ENCODE measurements around the gene EEIG2. TPM values are rescaled to one million over a fixed set of nuclear protein-coding genes. Genes with fewer than 3 reads are reported as not detected.

The EEIG2 gene
- total RNA-seq, 4 donors from 2014 or later, result 11.1 to 20.6 (median 15.4) TPM

DNA sequence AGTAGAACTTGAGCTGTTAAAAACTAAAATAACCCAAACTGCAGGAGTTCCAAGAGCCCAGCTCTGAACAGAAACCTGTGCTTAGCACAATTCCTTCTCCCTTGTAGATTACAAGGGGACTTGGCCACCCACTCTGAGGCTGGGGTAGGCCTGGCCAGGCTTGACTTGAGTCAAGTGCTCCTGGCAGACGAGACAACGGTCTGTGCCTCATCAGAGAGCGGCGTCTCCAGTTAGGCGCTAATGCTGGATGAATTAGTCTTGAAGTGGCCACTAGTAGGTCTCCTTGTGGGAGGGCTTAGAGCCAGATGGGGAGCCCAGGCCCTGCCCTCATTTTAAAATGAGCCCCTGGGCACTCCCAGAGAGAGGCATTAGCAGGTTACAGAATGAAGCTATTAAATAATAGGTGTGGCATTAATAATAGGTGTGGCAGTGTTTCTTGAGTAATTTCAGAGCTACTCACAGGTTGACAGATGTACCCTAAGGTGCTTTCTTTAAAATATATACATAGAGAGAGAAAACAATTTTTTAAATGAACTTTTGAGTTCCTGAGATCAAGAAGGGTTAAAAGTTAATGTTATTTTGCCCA, 1.1 kb downstream of the EEIG2 start:
- TF ChIP-seq, protein P1, sequence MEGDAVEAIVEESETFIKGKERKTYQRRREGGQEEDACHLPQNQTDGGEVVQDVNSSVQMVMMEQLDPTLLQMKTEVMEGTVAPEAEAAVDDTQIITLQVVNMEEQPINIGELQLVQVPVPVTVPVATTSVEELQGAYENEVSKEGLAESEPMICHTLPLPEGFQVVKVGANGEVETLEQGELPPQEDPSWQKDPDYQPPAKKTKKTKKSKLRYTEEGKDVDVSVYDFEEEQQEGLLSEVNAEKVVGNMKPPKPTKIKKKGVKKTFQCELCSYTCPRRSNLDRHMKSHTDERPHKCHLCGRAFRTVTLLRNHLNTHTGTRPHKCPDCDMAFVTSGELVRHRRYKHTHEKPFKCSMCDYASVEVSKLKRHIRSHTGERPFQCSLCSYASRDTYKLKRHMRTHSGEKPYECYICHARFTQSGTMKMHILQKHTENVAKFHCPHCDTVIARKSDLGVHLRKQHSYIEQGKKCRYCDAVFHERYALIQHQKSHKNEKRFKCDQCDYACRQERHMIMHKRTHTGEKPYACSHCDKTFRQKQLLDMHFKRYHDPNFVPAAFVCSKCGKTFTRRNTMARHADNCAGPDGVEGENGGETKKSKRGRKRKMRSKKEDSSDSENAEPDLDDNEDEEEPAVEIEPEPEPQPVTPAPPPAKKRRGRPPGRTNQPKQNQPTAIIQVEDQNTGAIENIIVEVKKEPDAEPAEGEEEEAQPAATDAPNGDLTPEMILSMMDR (IDR thresholded peaks at IDR 0.05), result peak in 2 of 6 experiments; percentile 27 to 37
- peak; percentile 20 to 53 for TF ChIP-seq POLR2A (IDR thresholded peaks at IDR 0.05)
- Histone ChIP-seq H3K27me3 (no peaks in the 10 kb centered on the region), H3K27ac (peak overlapping the region; percentile 64 to 84 (median 80)), H3K9me3 (no peaks in the 10 kb centered on the region), H3K4me1 (peaks cover 0 to 29% (median 7%) of the 10 kb centered on the region in 4 donors), H3K36me3 (no peaks in the 10 kb centered on the region), H3K4me3 (peak overlapping the region; percentile 48 to 76 (median 62))
- DNase-seq, result peak; percentile 65 to 85 (median 67)

DNA sequence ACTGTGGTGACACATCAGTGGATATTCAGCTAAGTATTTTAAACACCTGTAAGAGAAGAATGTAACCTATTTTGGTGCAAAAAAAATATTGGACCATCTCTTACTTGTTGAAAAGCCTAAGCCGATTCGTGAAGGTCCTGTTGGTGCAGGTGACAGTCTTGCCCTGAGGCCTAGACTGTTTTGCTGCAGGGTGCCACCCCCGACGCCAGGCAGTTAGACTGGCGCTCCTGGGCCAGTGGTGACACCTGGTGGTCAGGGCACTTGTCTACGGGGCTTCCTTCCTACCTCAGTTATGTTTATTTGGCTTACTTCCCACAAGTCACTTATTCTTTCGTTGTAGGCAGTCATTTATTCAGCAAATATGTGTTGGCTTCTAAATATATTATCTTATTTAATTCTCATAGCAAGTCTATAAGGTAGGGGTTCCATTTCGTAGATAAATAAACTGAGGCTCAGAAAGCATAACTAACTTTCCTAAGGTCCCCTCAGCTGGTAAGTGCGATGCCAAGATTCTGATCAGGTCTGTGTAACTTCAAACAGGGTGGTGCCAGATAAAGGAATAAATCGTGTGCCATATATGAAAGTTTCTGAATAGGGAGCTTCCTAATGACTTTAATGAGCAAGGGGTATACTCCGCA, 1.9 kb downstream of the EEIG2 start:
- H3K9me3 ChIP-seq, result no peaks in the 10 kb centered on the region
- H3K4me1 ChIP-seq, result peaks cover 0 to 29% (median 7%) of the 10 kb centered on the region in 4 donors
- no peaks in the 10 kb centered on the region for H3K27me3 ChIP-seq
- H3K36me3 ChIP-seq, result no peaks in the 10 kb centered on the region
- peak; percentile 83 to 94 (median 88) for DNase-seq
- TF ChIP-seq POLR2A (IDR thresholded peaks at IDR 0.05), result no peak
- TF ChIP-seq, protein P1 (IDR thresholded peaks at IDR 0.05), result peak; percentile 49 to 91 (median 82)
- peak overlapping the region in 3 of 4 donors; percentile 14 to 84 (median 81) for H3K27ac ChIP-seq
- peak overlapping the region in 2 of 4 donors; percentile 20 to 65 for H3K4me3 ChIP-seq

DNA sequence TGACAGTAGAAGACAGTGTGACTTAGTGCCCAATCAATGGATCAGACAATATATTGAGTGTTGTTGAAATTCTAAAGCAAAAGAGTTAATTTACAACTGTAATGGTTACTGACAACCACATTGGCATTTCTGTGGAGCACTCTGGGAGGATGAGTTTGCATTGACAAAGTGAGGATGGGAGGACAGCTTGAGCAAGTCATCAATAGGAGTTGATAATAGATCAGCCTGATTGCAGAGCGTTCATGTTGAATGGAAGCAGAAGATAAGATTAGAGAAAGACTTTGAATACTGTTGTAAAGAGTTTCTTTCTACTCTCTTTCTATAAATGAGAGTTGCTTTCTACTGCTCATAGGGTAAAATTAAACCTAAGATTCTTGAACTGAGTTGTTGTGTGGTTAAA, 3.9 kb downstream of the EEIG2 start:
- no peaks in the 10 kb centered on the region for H3K9me3 ChIP-seq
- no peaks in the 10 kb centered on the region for H3K36me3 ChIP-seq
- no peak for DNase-seq
- H3K4me1 ChIP-seq, result peaks cover 0 to 29% (median 5%) of the 10 kb centered on the region in 4 donors
- TF ChIP-seq, protein P1 (IDR thresholded peaks at IDR 0.05), result no peak
- no peak for TF ChIP-seq POLR2A (IDR thresholded peaks at IDR 0.05)
- no peak overlapping the region for H3K4me3 ChIP-seq
- no peaks in the 10 kb centered on the region for H3K27me3 ChIP-seq
- H3K27ac ChIP-seq, result no peak overlapping the region

DNA sequence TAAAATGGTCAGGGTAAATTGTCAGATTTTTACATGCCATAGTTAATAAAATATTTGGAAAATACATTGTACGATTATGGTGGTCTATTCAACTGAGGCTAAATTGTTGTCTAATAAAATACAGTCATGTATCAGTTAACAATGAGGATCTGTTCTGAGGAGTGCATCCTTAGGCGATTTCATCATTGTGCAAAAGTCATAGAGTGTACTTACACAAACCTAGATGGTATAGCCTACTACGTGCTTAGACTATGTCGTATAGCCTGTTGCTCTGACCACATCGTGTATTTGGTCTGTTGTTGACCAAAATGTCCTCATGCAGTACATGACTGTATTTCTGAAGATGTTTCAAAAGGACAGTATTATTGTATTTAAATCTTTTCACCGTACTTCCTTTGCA, 5.2 kb downstream of the EEIG2 start:
- no peaks in the 10 kb centered on the region for H3K36me3 ChIP-seq
- H3K9me3 ChIP-seq, result no peaks in the 10 kb centered on the region
- H3K4me1 ChIP-seq, result peaks cover 0 to 24% (median 5%) of the 10 kb centered on the region in 4 donors
- H3K27me3 ChIP-seq, result no peaks in the 10 kb centered on the region
- DNase-seq, result no peak
- TF ChIP-seq POLR2A (IDR thresholded peaks at IDR 0.05), result no peak
- TF ChIP-seq, protein P1 (IDR thresholded peaks at IDR 0.05), result no peak
- H3K4me3 ChIP-seq, result no peak overlapping the region
- H3K27ac ChIP-seq, result no peak overlapping the region

DNA sequence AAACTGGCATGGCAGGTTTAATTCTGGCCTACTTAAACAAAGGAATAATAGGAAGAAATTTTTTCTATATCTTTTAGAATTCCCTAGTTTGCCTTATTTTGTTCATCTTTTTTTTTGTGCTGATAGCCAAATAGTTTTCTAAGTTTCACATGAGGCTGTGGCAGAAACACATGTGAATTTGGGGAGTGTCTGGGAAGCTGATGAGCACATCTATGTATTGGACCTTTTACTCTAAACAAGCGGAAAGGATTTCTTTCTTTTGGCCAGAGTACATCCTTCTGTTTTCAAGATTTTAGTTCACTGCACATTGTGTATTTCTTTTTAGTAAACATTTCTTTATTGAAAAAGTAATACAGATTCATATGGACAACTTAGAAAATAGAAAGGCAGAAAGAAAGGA, 5.6 kb downstream of the EEIG2 start:
- no peak for DNase-seq
- Histone ChIP-seq H3K36me3 (no peaks in the 10 kb centered on the region), H3K27ac (no peak overlapping the region), H3K4me1 (peaks cover 3 to 24% (median 6%) of the 10 kb centered on the region in 4 donors), H3K27me3 (no peaks in the 10 kb centered on the region), H3K4me3 (no peak overlapping the region), H3K9me3 (no peaks in the 10 kb centered on the region)
- no peak for TF ChIP-seq POLR2A (IDR thresholded peaks at IDR 0.05)
- TF ChIP-seq, protein P1 (IDR thresholded peaks at IDR 0.05), result no peak
